ENCODE results near the gene KRTAP6-1. TPM values are rescaled to one million over a fixed set of nuclear protein-coding genes. Genes with fewer than 3 reads are reported as not detected.

The KRTAP6-1 gene
- total and polyA plus RNA-seq, 2 donors = not detected

DNA sequence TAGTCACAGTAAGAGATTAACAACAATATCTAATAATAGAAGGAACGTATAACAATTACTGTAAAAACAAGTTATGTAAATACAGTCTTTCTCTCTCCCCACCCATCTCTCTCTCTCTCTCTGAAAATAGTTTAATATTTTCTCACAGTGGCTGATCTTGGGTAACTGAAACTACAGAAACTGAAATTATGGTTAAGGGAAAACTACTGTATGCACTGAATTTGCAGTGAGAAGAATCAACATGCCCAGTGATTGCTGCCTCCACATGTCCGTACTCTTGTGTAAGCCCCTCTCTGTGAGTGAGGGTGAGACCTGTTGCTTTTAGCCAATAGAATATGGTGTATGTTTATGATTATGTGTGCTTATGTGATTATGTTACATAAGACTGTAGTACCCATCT is 1.6 kb downstream of the KRTAP6-1 start:
- Histone ChIP-seq H3K4me1 (ENCODE audit: insufficient read depth) (no peaks in the 10 kb centered on the region), H3K36me3 (ENCODE audit: insufficient read depth) (no peaks in the 10 kb centered on the region), H3K27ac (ENCODE audit: low read depth) (no peak overlapping the region), H3K4me3 (ENCODE audit: low read depth, low read length) (no peak overlapping the region)
- WGBS = 80% methylated on average over 2 of the region's 2 CpGs
- no peak for DNase-seq (ENCODE audit: extremely low spot score)

DNA sequence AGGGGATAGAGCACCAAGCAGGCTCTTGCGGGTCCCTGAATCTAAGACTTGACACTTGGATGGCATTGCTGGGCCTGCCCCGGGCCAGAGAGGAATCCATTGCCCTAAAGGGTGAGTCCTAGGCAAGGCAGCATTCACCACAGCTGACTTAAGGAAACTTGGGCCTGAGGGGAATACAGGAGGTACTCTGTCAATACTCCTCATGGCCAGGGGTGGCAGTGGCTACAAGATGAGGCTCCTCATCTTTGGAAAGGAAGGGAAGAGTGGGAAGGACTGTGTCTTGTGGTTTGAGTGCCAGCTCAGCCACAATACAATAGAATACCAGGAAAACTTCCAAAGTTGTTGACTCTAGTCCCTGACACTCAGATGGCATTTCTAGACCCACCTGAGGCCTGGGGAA is 7.8 kb downstream of the KRTAP6-1 start:
- no peak for DNase-seq (ENCODE audit: extremely low spot score)
- Histone ChIP-seq H3K27ac (ENCODE audit: low read depth) (no peak overlapping the region), H3K4me1 (ENCODE audit: insufficient read depth) (no peaks in the 10 kb centered on the region), H3K4me3 (ENCODE audit: low read depth, low read length) (no peak overlapping the region), H3K36me3 (ENCODE audit: insufficient read depth) (no peaks in the 10 kb centered on the region)
- WGBS = 86% methylated on average over 2 of the region's 2 CpGs

DNA sequence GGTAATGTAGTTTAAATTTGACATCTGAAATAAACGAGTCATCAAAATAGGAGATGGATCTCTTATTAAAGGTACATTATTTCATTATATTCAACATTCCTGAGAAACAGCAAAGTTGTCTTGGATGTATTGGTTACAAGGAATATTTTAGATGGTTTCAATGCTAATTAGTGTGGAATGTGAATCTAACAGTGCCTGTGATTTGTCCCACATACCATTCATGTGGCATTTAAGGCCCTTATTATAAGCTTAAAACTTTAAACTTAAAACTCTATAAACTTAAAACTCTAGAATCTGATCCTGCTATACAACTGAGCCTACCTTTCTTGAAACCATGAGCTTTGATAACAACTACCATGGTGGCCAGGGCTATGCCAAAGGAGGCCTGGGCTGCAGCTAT is 12.9 kb downstream of the KRTAP6-1 start, which contains the start of gene KRTAP22-1:
TSS of gene KRTAP22-1 (plus strand) at position 301 of the 400 bp plus-strand sequence.
- no peak for DNase-seq (ENCODE audit: extremely low spot score)
- H3K4me1 ChIP-seq (ENCODE audit: insufficient read depth) = no peaks in the 10 kb centered on the region
- no peak within 1 kb of the TSS for H3K27ac ChIP-seq (ENCODE audit: low read depth)

DNA sequence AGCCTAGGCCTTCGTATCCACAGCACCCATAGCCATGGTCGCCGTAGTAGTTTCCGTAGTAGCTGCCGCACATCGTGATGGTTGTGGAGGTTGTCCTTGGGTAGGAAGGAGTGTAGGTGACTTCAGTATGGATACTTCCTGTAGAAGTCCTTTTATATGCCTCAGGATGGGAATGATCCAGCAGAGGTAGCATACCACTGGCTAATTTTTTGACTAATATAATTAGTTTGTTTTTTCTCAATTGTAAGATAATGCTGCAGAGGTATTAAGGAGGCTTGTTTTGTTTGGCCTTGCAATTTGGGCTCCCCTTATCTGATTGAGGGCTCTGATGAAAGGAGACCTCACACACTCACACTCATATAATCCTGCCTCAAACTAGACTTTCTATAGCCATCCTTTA is 14.9 kb downstream of the KRTAP6-1 start, which contains the start of gene KRTAP6-2:
TSS of gene KRTAP6-2 (minus strand) at position 101 of the 400 bp plus-strand sequence. CDS start at position 73, 28 bp downstream.
- H3K27ac ChIP-seq (ENCODE audit: low read depth) = no peak within 1 kb of the TSS
- 96% methylated on average over 6 of the region's 6 CpGs for WGBS
- DNase-seq (ENCODE audit: extremely low spot score) = no peak
- no peak within 1 kb of the TSS for H3K4me3 ChIP-seq (ENCODE audit: low read depth, low read length)
- no peaks in the 10 kb centered on the region for H3K4me1 ChIP-seq (ENCODE audit: insufficient read depth)
- no peaks in the 10 kb centered on the region for H3K36me3 ChIP-seq (ENCODE audit: insufficient read depth)

More for the DNA sequence above, 12.9 kb downstream of the KRTAP6-1 start, which contains the start of gene KRTAP22-1:
- 91% methylated on average over 1 of the region's 1 CpG for WGBS
- Histone ChIP-seq H3K36me3 (ENCODE audit: insufficient read depth) (no peaks in the 10 kb centered on the region), H3K4me3 (ENCODE audit: low read depth, low read length) (no peak within 1 kb of the TSS)

DNA sequence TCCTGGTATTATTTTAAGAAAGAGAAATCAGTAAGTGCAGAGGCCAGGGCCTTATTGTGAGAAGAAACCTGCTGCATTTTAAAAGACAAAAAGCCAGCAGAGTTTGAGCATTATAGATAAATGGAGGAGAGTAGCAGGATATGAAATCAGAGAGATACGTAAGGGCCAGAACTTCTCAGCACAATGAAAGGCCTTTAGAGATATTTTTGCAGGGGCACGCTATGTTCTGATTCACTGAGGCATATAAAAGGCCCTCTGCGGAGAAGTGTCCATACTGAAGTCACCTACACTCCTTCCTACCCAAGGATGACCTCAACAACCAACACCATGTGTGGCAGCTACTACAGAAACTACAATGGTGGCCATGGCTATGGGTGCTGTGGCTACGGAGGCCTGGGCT is 21.6 kb downstream of the KRTAP6-1 start, which contains the start of gene KRTAP6-3:
TSS of gene KRTAP6-3 (plus strand) at position 301 of the 400 bp plus-strand sequence. CDS start at position 307, 6 bp downstream.
- no peak within 1 kb of the TSS for H3K27ac ChIP-seq (ENCODE audit: low read depth)
- DNase-seq (ENCODE audit: extremely low spot score) = no peak
- no peak within 1 kb of the TSS for H3K4me3 ChIP-seq (ENCODE audit: low read depth, low read length)
- no peaks in the 10 kb centered on the region for H3K36me3 ChIP-seq (ENCODE audit: insufficient read depth)
- 93% methylated on average over 4 of the region's 4 CpGs for WGBS
- no peaks in the 10 kb centered on the region for H3K4me1 ChIP-seq (ENCODE audit: insufficient read depth)

DNA sequence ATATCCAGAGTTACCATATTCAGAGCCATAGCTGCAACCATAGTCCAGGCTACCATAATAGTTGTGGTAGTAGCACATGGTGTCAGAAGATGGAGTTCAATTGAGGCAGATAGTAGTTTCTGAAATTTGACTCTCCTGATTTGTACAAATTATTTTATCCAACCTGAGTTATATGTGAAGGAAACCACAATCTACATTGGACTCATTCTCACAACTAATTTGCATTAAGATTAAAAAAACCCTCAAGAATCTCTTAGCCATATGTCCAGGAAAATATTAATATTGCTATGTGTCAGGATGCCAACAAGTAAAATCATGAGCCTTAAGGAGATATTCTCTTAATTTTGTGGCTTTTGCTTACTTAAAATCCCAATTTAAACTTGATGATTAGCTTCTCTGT is 23.4 kb downstream of the KRTAP6-1 start, which contains the start of gene KRTAP22-2:
TSS of gene KRTAP22-2 (minus strand) at position 101 of the 400 bp plus-strand sequence.
- no peak within 1 kb of the TSS for H3K4me3 ChIP-seq (ENCODE audit: low read depth, low read length)
- no peaks in the 10 kb centered on the region for H3K36me3 ChIP-seq (ENCODE audit: insufficient read depth)
- no peak for DNase-seq (ENCODE audit: extremely low spot score)
- H3K27ac ChIP-seq (ENCODE audit: low read depth) = no peak within 1 kb of the TSS
- H3K4me1 ChIP-seq (ENCODE audit: insufficient read depth) = no peaks in the 10 kb centered on the region

DNA sequence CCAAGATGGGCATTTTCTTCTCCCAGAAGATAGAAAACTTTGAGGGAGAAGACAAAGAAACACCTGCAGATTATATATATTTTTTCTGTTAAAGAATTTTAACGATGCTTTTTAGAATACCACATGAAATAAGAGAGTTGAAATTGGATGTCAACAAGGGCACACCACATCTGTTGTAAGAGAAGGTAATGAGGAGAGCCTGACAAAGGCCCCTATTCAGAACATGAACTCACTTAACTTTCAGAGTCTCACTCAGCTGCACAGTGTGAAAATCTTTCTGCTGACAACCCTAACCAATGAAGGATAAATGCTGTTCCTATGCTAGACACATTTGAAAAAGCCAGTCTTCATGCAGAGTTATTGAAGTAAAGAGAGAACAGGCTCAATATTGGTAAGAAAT is 30.9 kb downstream of the KRTAP6-1 start:
- DNase-seq (ENCODE audit: extremely low spot score) = no peak
- Histone ChIP-seq H3K27ac (ENCODE audit: low read depth) (no peak overlapping the region), H3K4me3 (ENCODE audit: low read depth, low read length) (no peak overlapping the region), H3K4me1 (ENCODE audit: insufficient read depth) (no peaks in the 10 kb centered on the region), H3K36me3 (ENCODE audit: insufficient read depth) (no peaks in the 10 kb centered on the region)
- 83% methylated on average over 1 of the region's 1 CpG for WGBS

DNA sequence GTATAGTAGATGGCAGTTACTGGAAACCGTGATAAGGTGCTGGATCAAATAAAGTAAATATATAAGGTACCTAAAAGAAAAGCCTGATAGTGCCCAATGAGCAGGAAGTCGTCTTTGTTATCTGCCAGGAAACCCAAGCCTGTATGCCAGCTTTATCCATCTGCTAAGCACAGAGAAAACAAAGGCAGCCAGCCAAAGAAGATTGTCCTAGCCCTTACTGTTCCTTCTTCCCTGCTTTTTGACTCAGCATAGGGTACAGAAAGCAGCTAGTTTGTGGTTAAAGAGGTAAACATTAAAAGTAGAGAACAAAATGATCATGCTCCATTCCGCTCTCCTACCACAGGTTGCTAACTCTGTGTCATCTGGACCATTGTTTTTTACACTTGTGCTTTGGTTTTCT is 33.6 kb downstream of the KRTAP6-1 start:
- no peaks in the 10 kb centered on the region for H3K36me3 ChIP-seq (ENCODE audit: insufficient read depth)
- 59% methylated on average over 3 of the region's 3 CpGs for WGBS
- H3K4me3 ChIP-seq (ENCODE audit: low read depth, low read length) = no peak overlapping the region
- no peak overlapping the region for H3K27ac ChIP-seq (ENCODE audit: low read depth)
- H3K4me1 ChIP-seq (ENCODE audit: insufficient read depth) = no peaks in the 10 kb centered on the region
- no peak for DNase-seq (ENCODE audit: extremely low spot score)

DNA sequence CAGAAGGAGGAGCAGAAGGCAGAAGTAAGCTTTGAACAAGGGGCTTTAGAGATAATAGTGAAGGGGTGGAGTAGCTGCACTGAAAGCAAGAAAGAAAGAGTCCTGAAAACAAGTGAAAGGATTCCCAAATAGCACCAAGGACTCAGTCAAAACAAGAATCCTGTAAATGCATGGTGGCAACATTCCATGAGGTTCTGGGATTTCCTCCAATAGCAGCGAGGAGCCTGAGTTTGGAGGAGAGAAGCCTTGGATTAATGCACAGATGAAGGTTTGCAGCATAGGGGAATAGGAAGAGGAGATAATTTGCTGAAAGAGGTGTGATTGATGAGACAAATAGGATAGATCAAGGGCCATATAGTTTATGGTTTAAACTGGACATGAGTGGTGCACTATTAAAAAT is 34.4 kb downstream of the KRTAP6-1 start:
- no peak overlapping the region for H3K27ac ChIP-seq (ENCODE audit: low read depth)
- WGBS = 25% methylated on average over 1 of the region's 1 CpG
- H3K36me3 ChIP-seq (ENCODE audit: insufficient read depth) = no peaks in the 10 kb centered on the region
- H3K4me3 ChIP-seq (ENCODE audit: low read depth, low read length) = no peak overlapping the region
- DNase-seq (ENCODE audit: extremely low spot score) = no peak
- no peaks in the 10 kb centered on the region for H3K4me1 ChIP-seq (ENCODE audit: insufficient read depth)

DNA sequence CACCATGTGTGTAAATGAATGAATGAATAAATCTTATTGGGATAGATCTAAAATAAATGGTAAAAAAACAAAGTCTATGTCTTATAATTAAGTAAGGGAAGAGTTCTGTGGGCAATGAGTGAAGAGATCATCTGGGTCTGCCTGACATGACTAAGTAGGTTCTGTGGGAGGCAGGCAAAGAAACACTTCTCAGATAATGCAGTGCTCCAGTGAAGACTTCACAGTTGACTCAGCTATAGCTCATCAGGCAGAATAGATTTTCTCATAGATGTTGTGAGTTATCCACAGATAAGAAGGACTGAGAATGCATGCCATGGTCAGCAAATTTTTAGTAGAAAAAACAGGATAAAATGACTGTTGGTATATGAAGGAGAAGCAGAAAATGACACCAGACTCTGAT is 36.0 kb downstream of the KRTAP6-1 start:
- Histone ChIP-seq H3K4me1 (ENCODE audit: insufficient read depth) (no peaks in the 10 kb centered on the region), H3K27ac (ENCODE audit: low read depth) (no peak overlapping the region), H3K4me3 (ENCODE audit: low read depth, low read length) (no peak overlapping the region), H3K36me3 (ENCODE audit: insufficient read depth) (no peaks in the 10 kb centered on the region)
- no peak for DNase-seq (ENCODE audit: extremely low spot score)

DNA sequence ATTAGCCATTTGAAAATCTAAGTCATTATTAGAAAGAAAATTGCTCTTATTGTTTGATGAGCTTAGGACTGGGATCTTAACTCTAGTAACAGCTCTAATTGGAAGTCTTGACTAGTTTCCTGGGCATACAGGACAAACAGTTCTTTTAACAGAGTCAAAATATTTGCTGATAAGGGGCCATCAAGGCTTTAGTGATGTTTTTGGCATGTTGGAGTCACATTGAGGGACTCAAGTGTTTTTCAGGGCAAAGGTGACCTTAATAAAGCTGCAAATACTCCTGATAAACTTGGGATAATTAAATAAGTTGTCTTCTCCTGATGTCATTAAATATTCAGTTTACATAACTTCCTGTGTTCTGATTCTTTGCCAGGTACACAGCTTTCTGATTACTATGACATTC is 46.1 kb downstream of the KRTAP6-1 start:
- Histone ChIP-seq H3K4me1 (ENCODE audit: insufficient read depth) (no peaks in the 10 kb centered on the region), H3K36me3 (ENCODE audit: insufficient read depth) (no peaks in the 10 kb centered on the region), H3K27ac (ENCODE audit: low read depth) (no peak overlapping the region), H3K4me3 (ENCODE audit: low read depth, low read length) (no peak overlapping the region)
- DNase-seq (ENCODE audit: extremely low spot score) = no peak

DNA sequence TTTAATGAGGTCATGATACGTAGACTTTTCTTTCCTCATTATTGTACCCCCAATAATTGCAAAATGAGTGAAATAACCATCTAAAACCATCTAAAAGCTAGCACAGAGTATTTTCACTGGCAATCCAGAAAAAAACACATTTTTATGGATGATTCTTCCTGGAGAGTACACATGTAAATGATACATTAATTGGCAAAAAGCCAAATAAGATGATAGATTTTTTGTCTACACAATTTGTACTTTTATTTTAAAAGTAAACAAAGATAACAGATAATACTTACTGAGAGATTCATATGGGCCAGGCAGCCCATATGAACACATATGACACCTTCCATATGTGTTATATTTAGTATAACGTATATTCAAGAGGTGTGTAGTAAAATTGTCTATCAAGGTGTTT is 50.1 kb downstream of the KRTAP6-1 start:
- no peak overlapping the region for H3K27ac ChIP-seq (ENCODE audit: low read depth)
- no peak overlapping the region for H3K4me3 ChIP-seq (ENCODE audit: low read depth, low read length)
- no peaks in the 10 kb centered on the region for H3K36me3 ChIP-seq (ENCODE audit: insufficient read depth)
- DNase-seq (ENCODE audit: extremely low spot score) = no peak
- 74% methylated on average over 2 of the region's 2 CpGs for WGBS
- H3K4me1 ChIP-seq (ENCODE audit: insufficient read depth) = no peaks in the 10 kb centered on the region

Measured in urinary bladder (tissue), 4 donors.